ENCODE results near the gene C6orf47.
A peak's percentile ranks its signal among the peaks of the same experiment; 100 is the strongest.
"Not testable (repeated sequence)": the region's sequence is repeated elsewhere in the genome, so short reads cannot be mapped to it uniquely, and the experiment has no call there.

The C6orf47 gene, protein sequence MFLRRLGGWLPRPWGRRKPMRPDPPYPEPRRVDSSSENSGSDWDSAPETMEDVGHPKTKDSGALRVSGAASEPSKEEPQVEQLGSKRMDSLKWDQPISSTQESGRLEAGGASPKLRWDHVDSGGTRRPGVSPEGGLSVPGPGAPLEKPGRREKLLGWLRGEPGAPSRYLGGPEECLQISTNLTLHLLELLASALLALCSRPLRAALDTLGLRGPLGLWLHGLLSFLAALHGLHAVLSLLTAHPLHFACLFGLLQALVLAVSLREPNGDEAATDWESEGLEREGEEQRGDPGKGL

DNA sequence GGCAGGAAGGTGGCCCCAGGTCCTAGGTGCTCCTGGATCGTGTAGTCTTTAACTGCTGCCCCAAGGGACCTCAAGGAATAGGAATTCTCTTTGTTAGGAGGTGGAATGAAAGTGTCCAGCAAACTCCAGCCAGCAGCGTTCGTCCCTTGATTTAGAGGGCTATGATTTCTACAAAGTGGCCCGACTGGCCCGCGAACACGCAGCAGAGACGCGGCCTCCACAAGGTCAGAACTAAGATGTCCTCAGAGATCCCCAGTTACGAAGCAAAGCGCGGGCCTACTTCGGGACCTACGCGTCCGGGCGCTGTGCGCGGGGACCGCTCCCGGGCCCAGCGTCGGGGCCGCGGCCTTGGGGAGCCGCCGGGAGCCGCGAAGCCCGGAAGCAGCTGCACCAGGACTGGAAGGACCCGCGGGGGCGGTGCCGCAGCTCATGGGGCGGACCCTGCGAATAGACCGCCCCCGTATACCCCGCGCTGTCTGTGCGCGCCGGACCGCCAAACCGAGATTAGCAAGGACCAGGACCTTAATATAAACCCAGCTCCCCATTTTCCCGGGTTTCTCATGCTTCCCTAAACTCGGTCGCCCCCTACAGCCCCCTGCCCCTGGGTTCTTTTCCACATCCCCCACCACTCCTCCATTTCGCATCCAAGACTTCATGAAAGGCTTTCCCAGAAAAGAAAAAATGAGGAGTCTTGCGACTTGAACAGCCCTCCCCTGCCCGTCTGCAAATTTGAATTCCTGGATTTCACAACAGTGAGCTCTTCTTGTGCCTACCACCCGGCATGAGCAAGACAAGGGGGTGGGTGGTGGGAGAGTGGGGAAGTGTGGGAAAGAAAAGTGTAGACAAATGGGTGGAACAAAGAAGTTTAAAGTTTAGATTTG, at the start of gene C6orf47:
Gene C6orf47, minus strand, starts transcription at position 398 of the 881 bp plus-strand sequence. CDS start 831 bp downstream, outside the sequence.
- DNase-seq (ENCODE audit: low spot score): peak; percentile 93

DNA sequence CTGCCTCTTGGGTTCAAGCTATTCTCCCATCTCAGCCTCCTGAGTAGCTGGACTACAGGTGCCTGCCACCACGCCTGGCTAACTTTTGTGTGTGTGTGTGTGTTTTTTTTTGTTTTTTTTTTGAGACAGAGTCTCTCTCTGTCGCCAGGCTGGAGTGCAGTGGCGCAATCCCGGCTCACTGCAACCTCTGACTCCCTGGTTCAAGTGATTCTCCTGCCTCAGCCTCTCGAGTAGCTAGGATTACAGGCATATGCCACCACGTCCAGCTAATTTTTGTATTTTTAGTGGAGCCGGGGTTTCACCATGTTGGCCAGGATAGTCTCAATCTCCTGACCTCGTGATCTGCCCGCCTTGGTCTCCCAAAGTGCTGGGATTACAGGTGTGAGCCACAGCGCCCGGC, 48.6 kb upstream of the C6orf47 start:
- DNase-seq (ENCODE audit: low spot score): not testable (repeated sequence)

DNA sequence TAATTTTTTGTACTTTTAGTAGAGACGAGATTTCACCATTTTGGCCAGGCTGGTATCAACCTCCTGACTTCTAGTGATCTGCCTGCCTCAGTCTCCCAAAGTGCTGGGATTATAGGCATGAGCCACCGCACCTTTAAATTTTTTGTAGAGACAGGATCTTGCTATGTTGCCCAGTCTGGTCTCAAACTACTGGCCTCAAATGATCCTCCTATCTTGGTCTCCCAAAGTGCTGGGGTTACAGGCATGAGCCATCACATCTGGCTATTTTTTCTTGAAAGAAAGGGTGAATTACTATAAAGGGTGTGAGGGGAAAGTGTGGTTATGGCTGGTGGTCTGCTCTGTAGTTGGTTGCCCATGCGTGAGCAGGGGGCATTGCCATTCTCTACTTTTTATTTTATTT, 47.6 kb upstream of the C6orf47 start:
- no peak for DNase-seq (ENCODE audit: low spot score)

DNA sequence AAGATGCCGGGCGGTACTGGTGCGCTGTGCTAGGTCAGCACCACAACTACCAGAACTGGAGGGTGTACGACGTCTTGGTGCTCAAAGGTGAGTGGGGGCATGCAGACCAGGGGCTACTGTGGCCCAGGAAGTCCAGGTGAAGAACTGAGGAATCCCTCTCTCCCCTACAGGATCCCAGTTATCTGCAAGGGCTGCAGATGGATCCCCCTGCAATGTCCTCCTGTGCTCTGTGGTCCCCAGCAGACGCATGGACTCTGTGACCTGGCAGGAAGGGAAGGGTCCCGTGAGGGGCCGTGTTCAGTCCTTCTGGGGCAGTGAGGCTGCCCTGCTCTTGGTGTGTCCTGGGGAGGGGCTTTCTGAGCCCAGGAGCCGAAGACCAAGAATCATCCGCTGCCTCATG, 47.1 kb upstream of the C6orf47 start:
- no peak for DNase-seq (ENCODE audit: low spot score)

DNA sequence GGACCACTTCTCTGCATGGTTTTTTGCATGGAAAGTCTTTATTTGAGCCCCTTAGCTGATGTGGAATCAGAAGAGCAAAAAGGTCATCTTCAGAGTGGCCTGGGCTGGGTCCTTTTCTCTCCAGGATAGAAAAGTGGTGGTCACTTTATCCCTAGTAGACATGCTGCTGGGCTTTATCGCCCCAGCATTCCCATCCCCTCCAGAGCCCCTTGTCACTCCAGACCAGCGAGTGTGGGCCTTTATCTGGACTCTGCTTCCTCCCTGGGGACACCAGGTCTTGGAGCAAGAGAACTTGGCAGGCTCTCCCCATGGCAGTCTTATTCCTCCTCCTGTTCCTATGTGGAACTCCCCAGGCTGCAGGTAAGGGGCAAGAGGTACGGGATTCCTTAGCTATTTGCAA, 46.0 kb upstream of the C6orf47 start, which contains the start of gene LY6G6F:
Gene LY6G6F, plus strand, starts transcription at position 268 of the 400 bp plus-strand sequence. Its CDS starts 41 bp downstream, at position 309.
- DNase-seq (ENCODE audit: low spot score): no peak

DNA sequence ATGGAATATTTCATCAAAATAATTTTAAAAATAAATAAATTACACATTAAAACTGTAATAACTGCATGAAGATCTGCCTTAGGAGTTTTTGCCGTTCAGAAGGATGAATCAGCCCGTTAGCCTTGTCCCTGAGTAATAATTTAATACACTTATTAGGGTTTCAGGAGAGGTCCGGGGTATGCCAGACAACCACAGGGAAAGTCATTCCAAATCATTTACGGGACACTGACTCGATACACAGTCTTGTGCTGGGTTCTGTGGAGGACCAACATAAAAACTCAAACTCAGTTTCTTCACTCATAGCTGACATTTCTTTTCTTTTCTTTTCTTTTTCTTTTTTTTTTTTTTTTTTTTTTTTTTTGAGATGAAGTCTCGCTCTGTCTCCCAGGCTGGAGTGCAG, 45.4 kb upstream of the C6orf47 start:
- no peak for DNase-seq (ENCODE audit: low spot score)

DNA sequence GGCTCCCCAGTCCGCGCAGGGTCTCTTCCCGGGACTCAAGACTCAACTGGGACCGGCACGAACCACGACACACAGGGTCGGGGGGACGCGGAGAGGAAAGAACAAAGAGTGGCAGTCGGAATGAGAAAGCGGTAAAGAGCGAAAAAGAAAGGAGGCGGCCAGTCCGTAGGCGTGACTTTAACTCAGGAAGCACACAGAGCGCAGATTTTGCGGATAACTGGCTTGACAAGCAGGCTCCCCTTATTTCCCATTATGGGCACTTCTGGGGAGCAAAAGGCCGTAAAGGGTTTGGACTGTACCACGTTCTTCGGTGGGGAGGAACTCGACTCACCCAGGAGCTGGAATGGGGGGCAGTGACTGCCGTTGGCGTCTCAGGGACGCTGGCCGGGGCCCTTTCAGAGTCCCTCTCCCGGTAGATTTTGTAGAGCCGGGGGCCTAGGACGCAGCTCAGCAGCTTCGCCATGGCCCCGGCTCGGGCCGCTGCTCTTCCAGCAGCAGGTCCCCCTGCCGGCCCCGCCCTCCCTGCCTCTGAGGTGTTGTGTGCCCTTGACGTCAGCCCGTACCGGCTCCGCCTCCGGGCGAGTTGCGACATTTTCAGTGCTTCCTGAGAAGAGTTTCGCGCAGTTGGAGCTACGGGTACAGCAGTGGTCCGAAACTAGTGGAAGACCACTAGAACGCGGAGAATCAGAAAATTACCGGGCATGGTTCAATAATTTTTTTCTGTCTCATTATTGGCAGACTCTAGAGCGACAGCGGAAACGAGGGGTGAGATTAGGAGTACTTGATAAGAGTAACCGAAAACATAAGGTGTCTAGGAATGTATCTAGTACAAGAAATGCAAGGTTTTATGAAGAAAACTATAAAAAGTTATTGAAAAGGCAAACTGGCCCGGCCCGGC, 42.5 kb upstream of the C6orf47 start, which contains the start of gene ABHD16A:
Gene ABHD16A, minus strand, starts transcription at position 506 of the 898 bp plus-strand sequence. Its CDS starts 43 bp downstream, at position 463.
- DNase-seq (ENCODE audit: low spot score): peak; percentile 99

DNA sequence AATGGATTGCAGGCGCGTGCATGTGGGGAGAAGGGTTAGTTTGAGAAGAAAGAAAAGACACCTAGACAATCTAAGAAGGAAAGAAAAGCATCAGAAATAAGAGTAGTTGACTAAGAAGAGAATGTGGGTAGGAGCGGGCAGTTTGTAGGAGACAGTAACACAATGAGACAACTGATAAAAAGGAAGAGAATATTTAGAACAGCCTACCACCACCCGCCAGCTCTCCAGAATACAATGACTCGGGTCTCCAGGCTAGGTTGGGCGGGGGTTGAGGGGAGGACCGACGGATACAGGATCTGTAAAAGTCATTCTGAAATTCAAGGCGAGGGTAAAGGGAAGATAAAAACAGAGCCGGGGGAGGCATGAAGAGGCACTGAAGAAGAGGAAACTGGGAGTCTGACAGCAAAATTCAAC, 41.8 kb upstream of the C6orf47 start:
- no peak for DNase-seq (ENCODE audit: low spot score)

DNA sequence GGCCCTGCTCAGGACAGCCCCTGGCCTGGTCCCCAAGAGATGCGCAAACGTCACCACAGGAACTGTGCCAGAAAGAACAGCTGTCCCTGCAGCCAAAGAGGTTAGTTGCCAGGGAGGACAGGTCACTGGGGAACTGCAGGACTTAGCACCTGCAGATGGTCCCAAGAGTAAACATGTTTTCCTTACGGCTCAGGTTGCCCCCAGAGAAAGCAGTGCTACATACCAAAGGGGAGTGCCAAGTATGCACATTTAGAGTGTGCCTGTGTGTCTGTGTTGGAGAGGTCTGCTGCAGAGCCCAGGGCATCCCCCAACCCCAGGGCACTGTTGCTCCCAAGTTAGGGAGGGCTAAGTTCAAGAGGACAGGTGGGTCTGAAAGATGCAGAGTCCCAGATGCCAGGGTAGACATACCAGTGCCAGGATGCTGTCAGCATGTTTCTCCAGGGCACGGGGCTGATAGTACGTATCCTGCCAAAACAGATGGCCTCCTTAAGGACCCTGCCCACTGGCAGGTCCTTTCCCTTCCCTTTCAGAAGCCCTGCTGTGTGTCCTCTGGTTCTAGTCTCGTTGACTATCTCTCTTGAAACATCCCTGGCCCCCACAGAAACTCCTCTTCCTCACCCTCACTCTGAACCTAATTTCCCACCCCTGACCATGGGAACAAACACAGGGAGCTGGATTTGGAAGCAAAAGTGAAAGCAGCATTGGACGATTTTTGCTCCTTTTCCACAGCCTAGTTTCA, 41.3 kb upstream of the C6orf47 start:
- DNase-seq (ENCODE audit: low spot score): peak; percentile 42

DNA sequence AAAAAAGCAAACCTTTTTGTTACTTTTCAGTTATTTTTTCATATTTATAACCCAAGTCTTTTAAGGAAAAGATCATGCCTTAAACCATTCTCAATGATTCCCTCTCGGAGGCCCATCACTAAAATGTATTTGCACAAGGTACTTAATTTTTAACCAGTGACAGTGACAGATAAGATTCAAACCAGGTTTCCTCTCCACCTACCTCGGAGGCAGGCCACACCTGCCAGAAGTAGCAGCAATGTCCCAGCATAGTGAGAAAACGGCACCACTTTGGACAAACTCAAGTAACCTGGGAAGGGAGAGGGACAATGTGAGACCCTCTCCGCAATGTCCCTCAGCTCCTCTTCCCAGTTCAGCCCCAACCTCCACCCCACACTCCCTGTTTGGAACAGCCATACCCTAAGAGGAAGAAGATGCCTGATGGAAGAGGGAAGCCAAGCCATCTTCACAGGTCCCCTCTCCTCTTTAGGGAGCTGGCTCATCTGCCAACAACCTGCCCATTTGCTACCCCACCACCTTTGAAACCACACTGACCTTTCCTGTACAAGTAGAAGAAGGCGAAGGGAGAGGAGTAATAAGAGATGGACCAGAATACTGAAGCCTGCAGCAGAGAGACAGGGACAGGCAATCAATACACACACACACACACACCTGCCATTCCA, 40.3 kb upstream of the C6orf47 start:
- DNase-seq (ENCODE audit: low spot score): no peak

DNA sequence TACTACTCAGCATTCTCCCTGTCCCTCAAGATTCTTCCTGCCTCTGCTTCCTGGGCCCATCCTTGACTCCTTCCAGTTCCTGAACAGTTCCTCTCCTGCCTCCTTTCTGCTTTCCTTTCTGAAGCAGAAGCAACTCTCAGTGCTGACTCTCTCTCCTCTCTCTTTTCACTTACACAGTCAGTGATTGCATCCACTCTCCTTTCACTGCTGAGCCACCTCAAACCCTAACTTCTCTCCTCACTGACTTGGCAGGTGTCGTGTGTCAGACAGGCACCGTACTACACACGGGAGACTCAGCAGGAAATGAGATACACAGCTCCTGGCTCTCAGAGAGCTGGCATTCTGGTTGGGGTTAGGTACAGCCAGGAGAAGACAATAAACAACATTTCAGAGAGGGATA, 37.0 kb upstream of the C6orf47 start:
- no peak for DNase-seq (ENCODE audit: low spot score)

DNA sequence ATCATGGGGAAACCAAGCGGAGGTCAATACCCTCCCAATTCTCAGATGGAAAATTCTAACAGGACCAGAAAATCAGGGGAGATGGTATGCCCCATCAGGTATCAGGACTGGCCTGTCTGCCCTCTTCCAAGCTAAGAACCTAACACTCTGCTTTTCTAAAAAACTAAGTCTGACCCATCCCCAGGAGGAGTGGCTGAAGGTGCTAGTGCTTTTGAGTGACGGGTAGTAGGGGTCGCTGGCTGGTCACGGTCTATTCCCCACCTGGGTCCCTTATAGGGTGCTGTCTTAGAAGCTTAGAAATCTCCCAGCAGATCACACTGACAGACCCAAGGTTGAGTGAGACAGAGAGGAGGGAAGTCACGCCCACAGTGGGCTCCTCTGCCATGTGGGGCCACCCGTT, 33.0 kb upstream of the C6orf47 start:
- no peak for DNase-seq (ENCODE audit: low spot score)

DNA sequence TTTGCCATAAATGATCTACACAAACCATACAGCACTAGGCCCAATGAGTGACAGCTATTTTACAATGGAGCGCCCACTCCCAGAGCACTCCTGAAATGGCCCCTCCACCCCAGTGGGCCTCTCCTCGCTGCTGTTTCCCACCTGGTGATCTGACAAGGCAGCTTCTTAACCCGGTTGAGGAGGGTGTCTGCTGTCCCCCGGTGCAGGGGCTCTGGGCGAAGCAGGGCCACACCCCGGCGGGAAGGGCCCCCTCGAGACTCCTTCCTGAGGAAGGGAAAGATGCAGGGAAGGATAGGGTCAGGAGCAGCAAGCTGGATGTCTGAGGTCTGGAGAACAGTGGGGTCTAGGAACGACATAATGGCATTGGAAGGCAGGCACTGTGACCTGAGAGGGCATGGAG, 32.3 kb upstream of the C6orf47 start:
- no peak for DNase-seq (ENCODE audit: low spot score)

DNA sequence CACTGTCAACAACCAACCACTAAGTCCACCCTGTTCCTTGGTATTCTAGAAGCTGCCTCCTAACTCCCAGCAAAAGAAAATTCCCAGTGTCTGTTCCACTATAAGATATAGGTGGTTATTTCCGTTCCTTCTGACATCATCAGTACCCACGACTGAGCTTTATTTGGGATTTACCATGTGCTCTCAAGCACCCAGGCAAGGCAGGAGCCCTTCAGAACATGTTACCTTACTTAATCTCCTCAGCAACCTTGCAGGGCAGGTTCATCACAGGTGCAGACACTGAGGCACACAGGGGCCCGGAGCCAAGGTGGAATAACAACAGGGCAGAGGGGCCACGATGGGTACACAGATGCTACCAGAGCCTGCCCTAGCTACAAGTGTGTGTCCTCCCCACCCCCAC, 31.8 kb upstream of the C6orf47 start:
- no peak for DNase-seq (ENCODE audit: low spot score)

DNA sequence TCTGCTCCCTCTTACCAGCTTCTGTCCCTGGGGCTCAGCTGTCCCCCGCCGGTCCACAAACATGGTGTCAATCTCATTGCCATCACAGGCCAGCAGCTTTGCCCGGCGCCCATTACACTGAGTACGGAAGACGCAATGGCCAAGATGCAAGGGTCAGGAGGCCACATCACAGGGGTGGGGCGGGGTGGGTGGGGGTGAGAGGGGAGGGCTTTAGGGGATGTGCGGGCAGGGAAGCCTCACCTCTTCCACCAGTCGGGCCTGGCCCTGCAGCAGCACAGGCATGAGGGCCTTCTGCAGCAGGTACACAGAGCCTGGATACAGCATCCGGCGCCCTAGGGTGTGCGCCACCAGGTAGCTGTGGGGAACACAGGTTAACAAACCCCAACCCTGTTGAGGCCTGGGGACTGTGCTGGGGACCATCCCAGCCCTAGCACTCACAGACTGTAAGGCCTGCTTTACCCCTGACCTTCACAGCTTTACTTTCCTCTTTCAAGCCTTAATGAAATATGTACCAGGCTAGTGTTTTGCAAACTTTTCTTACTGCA, 31.1 kb upstream of the C6orf47 start:
- no peak for DNase-seq (ENCODE audit: low spot score)

DNA sequence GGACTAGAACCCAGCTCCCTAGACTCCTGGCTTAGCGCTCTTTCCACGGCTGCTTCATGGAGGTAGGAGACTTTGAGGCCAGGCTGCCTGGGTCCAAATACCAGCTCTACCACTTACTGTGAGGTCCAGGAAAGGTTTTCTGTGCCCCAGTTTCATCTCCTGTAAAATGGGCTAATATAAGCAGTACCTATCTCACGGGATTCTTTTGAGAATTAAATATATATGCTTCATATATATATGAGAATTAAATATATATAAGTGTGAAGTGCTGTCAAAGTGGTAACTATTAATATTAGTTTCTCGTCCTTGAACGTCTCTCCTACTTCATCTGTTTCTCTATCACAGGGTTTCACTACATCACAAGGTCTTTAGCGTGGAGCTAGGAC, 30.5 kb upstream of the C6orf47 start:
- no peak for DNase-seq (ENCODE audit: low spot score)

DNA sequence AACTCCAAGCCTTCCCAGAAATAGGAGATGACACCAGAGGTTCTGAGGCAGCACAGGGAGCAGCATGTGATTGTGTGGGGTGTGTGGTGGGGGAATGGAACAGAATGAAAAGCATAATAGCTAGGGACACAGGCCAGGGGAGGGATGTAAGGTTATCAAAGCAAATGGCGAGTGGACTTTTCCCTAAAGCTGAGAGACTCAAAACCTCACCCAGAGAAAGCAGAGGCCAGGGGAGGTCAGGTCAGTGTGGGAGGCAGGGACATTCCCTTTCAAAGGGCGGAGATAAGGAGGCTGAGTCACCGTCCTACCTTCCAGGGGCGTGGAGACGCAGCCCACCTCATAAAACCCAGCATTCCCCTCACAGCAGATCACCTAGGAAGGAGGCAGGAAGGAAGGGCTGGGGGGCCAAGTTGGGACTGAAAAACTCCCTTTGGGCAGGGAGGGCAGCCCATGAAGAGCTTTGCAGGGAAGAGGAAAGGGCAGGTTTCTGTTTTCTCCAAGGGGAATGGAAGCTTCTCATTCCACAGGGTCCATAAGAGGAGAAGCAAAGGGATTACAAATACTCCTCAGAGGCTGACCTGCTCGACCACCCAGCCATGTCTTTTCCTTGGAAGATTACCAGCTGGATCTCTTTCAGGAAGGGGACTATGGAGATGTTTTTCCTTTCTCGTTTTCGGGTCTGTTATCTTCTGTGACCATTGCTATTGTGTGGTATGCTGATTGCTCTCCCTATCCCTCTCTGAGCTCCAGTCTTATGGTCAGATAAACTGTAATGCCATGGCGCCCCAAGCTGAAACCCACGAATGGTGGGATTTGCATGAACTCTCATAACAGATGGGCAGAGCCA, 29.9 kb upstream of the C6orf47 start:
- DNase-seq (ENCODE audit: low spot score): no peak

DNA sequence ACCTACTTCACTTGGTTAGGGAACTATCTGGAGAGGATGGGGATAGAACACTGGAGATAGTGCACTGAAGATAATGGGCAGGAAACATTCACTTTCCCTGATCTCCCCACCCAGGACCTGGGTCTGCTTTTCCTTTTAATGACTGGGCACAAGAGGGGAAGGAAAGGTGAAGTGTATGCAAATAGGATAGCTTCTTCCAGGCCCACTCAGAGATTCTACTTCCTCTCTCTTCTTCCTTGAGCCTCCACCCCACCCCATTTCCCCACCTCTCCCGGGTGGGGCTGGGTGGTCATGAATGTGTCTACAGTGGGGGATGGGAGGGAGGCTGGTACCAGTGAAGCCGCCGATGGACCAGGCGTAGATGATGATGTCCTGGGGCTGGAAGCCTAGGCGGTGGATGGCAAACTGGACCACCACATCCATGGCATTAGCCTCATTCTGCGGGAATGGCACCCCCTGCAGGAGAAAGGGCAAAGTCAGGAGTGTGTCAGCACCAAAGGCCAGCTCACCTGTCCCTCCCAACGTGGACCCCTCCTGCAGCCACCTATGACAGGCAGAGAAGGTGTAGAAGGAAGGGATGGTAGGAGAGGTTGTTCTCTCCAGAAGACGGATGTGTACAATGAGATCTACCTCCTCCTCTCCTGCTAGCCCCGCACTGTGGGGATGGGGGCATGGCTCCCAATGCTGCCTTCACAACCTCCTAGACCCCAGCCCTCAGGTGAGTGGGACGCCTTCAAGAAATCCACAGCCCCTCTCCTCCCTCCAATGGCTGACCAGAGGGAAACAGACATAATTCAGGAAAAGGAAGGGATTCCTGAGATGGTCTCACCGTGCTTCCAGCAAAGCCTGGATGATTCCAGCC, 28.9 kb upstream of the C6orf47 start:
- peak; percentile 21 for DNase-seq (ENCODE audit: low spot score)
